ENCODE measurements around the gene MCM7. TPM values are rescaled to one million over a fixed set of nuclear protein-coding genes. Genes with fewer than 3 reads are reported as not detected.

Gene MCM7
- total and polyA plus RNA-seq, 2 of the 4 experiments (the other 2 are of a cell fraction): 104 to 137 TPM

DNA sequence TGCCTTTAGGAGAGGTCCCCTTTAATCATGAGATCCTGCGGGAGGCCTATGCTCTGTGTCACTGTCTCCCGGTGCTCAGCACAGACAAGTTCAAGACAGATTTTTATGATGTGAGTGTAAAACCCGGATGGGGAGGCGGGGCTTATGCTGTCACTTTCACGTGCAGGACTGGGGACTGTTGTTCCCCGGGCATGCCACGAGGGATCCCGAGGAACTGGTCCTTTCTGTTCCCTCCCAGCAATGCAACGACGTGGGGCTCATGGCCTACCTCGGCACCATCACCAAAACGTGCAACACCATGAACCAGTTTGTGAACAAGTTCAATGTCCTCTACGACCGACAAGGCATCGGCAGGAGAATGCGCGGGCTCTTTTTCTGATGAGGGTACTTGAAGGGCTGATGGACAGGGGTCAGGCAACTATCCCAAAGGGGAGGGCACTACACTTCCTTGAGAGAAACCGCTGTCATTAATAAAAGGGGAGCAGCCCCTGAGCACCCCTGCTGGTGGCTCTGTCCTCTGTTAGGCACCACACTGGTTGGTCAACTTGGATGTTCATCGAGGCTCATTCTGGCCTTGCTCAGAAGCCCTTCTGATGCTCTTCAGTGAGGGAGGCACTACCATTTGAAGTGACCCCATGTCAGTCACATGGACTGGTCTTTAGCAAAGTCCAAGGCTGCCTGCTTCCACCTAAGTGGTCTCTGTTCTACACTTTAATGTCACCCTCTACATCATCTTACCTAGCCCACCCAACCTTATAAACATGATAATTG is 9.6 kb downstream of the MCM7 start:
- BruUV-seq (replicated peaks): TSS peak; percentile 90
- Histone ChIP-seq H3K4ac (ENCODE audit: low read depth, low read length) (peak overlapping the region; percentile 69; the same call in 1 of the 2 replicates), H4K20me1 (ENCODE audit: insufficient read depth, low read length) (peaks cover 15% of the 10 kb centered on the region), H3K23ac (ENCODE audit: low read depth, low read length) (peak overlapping the region; percentile 12; the same call in 1 of the 2 replicates), H3K9me3 (ENCODE audit: control insufficient read depth, insufficient read depth, low read length) (no peaks in the 10 kb centered on the region), H3K56ac (ENCODE audit: extremely low read depth, insufficient read depth, low read length) (no peak overlapping the region), H3K4me2 (ENCODE audit: low read depth, low read length) (no peak overlapping the region), H3K18ac (ENCODE audit: low read depth, low read length) (no peak overlapping the region), H2BK20ac (ENCODE audit: low read depth, low read length) (no peak overlapping the region), H4K91ac (ENCODE audit: insufficient read depth, low read depth, low read length) (no peak overlapping the region), H3K79me1 (ENCODE audit: low read depth in 1 of 2, low read length in 2 of 2) (peaks cover 32 to 74% of the 10 kb centered on the region in 2 experiments), H2AK9ac (replicated peaks; ENCODE audit: low read depth, low read length, poor library complexity) (no peak overlapping the region), H3K27ac (ENCODE audit: insufficient read depth, low read length) (no peak overlapping the region; the same call in 1 of the 2 replicates), H2AFZ (replicated peaks; ENCODE audit: low read length, poor library complexity) (peak overlapping the region; percentile 49), H3K36me3 (ENCODE audit: control insufficient read depth, insufficient read depth, low read length) (peaks cover 55% of the 10 kb centered on the region), H3K4me1 (ENCODE audit: control insufficient read depth, insufficient read depth, low read length) (peaks cover 15% of the 10 kb centered on the region), H4K5ac (ENCODE audit: low read depth, low read length) (no peak overlapping the region), H2BK5ac (ENCODE audit: low read depth, low read length, poor library complexity, severe bottlenecking) (no peak overlapping the region), H2AK5ac (ENCODE audit: low read depth, low read length) (peak overlapping the region; percentile 27; the same call in 1 of the 2 replicates), H3K14ac (replicated peaks; ENCODE audit: low read depth, low read length) (no peak overlapping the region), H3K4me3 (ENCODE audit: insufficient read depth, low read depth, low read length) (no peak overlapping the region), H4K8ac (ENCODE audit: low read depth in 2 of 2, low read length in 2 of 2) (peak overlapping the region in 1 of 2 experiments; percentile 11; a peak in 1 of 4 replicates), H3K27me3 (ENCODE audit: control insufficient read depth, insufficient read depth, low read length) (no peaks in the 10 kb centered on the region), H3K9ac (ENCODE audit: low read depth, low read length) (no peak overlapping the region), H2BK120ac (ENCODE audit: low read depth, low read length) (no peak overlapping the region), H2BK15ac (ENCODE audit: low read depth, low read length) (no peak overlapping the region), H3K9me1 (ENCODE audit: insufficient read depth, low read length) (peaks cover 13% of the 10 kb centered on the region)
- ATAC-seq (ENCODE audit: low read depth) (no peak), DNase-seq (peak; percentile 37)
- TF ChIP-seq, protein P1, sequence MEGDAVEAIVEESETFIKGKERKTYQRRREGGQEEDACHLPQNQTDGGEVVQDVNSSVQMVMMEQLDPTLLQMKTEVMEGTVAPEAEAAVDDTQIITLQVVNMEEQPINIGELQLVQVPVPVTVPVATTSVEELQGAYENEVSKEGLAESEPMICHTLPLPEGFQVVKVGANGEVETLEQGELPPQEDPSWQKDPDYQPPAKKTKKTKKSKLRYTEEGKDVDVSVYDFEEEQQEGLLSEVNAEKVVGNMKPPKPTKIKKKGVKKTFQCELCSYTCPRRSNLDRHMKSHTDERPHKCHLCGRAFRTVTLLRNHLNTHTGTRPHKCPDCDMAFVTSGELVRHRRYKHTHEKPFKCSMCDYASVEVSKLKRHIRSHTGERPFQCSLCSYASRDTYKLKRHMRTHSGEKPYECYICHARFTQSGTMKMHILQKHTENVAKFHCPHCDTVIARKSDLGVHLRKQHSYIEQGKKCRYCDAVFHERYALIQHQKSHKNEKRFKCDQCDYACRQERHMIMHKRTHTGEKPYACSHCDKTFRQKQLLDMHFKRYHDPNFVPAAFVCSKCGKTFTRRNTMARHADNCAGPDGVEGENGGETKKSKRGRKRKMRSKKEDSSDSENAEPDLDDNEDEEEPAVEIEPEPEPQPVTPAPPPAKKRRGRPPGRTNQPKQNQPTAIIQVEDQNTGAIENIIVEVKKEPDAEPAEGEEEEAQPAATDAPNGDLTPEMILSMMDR (conservative IDR thresholded peaks at IDR 0.05; ENCODE audit: low read depth, low read length): 0 out of 2 replicates have a peak, but pooled peaks have one; percentile 16
- TF ChIP-seq BHLHE40 (IDR thresholded peaks at IDR 0.05; ENCODE audit: low read depth, low read length) (peak; percentile 79), MXI1 (IDR thresholded peaks at IDR 0.05; ENCODE audit: borderline replicate concordance, low read depth, low read length) (0 out of 2 replicates have a peak, but pooled peaks have one; percentile 48), NFE2L2 (IDR thresholded peaks at IDR 0.05; ENCODE audit: low read depth, low read length) (no peak), CHD1 (IDR thresholded peaks at IDR 0.05; ENCODE audit: low read depth, low read length) (no peak)
- TF ChIP-seq, protein P2, sequence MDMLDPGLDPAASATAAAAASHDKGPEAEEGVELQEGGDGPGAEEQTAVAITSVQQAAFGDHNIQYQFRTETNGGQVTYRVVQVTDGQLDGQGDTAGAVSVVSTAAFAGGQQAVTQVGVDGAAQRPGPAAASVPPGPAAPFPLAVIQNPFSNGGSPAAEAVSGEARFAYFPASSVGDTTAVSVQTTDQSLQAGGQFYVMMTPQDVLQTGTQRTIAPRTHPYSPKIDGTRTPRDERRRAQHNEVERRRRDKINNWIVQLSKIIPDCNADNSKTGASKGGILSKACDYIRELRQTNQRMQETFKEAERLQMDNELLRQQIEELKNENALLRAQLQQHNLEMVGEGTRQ (IDR thresholded peaks at IDR 0.05; ENCODE audit: low read depth, low read length): no peak
- intact Hi-C loops (cut with micrococcal nuclease): no loop called here
- whole genome bisulfite sequencing, 2 experiments (ENCODE audit: extremely low coverage in 2 of 2, insufficient read length in 1 of 2): 64% methylated on average over 3 of the region's 19 CpGs; no CpG with 5 or more reads in 1 of the 2 experiments
- dilution Hi-C loops (cut with HindIII; ENCODE audit: low sequenced_read_pairs, unreplicated experiment): no loop called here
- ChIA-PET POLR2A (ENCODE audit: unreplicated experiment) (no interaction called here), CTCF (interaction anchor here (0.9 to 1.6 kb wide), 2 partner anchors 9 to 113 kb away, joined by 3 to 5 read pairs; no protein-coding TSS in a partner anchor)
- in situ Hi-C loops (cut with MboI; ENCODE audit: low sequenced_read_pairs): no loop called here
